22Rv1 (cell line): ENCODE measurements around the gene PCDHB16.

Experiments
- ZFX ChIP-seq: fragments of 450-650 bp; IDR thresholded peaks from 2 replicates; pipeline ENCODE4 v1.6.1; 2017; ENCODE audit warnings: antibody characterized with exemption, borderline replicate concordance
- TF ChIP-seq, protein P1 (sequence below): fragments of 450-650 bp; IDR thresholded peaks from 2 replicates; pipeline ENCODE4 v1.5.1; 2017; ENCODE audit warnings: mild to moderate bottlenecking

DNA sequence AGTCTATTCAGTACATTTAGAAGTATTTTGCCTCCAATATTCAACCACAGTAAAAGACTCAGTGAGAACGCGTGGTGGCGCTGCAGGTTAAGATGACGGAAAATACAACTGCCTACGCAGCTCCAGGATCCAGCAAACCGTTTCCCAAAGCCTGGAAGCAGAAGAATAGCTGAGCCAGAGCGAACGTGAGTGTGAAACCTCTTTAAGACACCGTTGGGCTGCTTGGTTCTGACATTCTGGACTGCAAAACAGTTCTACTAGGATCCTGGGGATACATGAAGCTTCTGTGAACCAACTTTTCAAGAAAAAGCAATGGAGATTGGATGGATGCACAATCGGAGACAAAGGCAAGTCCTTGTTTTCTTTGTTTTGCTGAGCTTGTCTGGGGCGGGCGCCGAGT, at the start of gene PCDHB16:
- TF ChIP-seq, protein P1, sequence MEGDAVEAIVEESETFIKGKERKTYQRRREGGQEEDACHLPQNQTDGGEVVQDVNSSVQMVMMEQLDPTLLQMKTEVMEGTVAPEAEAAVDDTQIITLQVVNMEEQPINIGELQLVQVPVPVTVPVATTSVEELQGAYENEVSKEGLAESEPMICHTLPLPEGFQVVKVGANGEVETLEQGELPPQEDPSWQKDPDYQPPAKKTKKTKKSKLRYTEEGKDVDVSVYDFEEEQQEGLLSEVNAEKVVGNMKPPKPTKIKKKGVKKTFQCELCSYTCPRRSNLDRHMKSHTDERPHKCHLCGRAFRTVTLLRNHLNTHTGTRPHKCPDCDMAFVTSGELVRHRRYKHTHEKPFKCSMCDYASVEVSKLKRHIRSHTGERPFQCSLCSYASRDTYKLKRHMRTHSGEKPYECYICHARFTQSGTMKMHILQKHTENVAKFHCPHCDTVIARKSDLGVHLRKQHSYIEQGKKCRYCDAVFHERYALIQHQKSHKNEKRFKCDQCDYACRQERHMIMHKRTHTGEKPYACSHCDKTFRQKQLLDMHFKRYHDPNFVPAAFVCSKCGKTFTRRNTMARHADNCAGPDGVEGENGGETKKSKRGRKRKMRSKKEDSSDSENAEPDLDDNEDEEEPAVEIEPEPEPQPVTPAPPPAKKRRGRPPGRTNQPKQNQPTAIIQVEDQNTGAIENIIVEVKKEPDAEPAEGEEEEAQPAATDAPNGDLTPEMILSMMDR: peak; percentile 47
- TF ChIP-seq ZFX: no peak
